ENCODE measurements around the gene MAP3K14. TPM values are rescaled to one million over a fixed set of nuclear protein-coding genes. Genes with fewer than 3 reads are reported as not detected.

MAP3K14 gene
- total RNA-seq, 1 experiment from 2014 or later: 16.4 TPM

DNA sequence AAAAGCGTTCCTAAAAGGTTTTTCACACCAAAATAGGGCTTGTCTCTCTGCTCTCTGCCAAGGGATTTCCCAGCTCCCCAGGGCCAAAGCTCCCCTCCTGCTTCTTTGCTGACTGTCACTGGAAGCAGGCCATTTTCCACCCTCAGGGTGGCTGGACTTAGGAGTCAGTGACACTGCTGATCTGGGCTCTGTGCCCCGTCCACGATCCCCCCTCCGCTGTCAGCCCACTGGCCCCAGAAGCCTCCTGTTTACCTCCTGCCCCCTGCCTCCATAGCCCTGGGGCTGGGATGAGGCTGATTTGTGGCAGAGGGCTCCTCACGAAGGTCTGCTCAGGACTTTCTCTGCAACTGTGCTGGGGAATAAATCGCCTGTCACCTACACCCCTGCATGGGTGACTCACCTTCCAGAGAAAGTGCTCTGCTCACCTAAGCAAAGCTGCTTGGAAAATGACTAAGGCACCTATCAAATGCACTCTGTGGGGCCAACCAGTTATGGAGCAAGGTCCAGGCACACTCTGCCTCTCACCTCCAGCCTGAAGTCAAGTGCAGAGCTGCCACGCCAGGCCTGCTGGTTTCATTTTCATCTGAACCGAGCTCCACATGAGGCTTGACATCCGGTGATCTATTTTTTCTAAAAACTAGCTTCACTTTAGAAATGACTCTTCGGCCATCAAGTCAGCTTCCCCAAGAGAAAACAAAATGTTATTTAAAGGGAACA lies 4.9 kb downstream of the MAP3K14 start:
- no peak overlapping the region for H2AFZ ChIP-seq (ENCODE audit: low read depth, low read length, poor library complexity, severe bottlenecking)
- BruUV-seq (replicated peaks): no TSS peak
- no peaks in the 10 kb centered on the region for H3K9me2 ChIP-seq (ENCODE audit: insufficient read depth)
- POLR2A ChIA-PET: interaction anchor here (0.8 to 1.4 kb wide), 6 partner anchors 17 to 163 kb away, joined by 3 to 5 read pairs (median 4); no protein-coding TSS in a partner anchor
- CTCF ChIA-PET: interaction anchor here (1.0 to 3.2 kb wide), 3 partner anchors 9 to 177 kb away, joined by 3 to 17 read pairs (median 5); partner anchors contain the start of gene ACBD4
- peak overlapping the region; percentile 89 for H3K4me2 ChIP-seq (ENCODE audit: low read length)
- H3K36me3 ChIP-seq (ENCODE audit: control insufficient read depth in 1 of 2, insufficient read depth in 2 of 2, low read length in 2 of 2): peaks cover 0 to 39% of the 10 kb centered on the region in 2 experiments; a peak in 3 of 4 replicates
- H3K9ac ChIP-seq (ENCODE audit: low read length): peak overlapping the region; percentile 93
- peaks cover 98% of the 10 kb centered on the region for H3K79me2 ChIP-seq (ENCODE audit: insufficient read depth, low read length)
- DNase-seq (ENCODE audit: low read depth, low spot score) (peak; percentile 82), ATAC-seq (peak; percentile 70)
- peak overlapping the region; percentile 82 for H3K27ac ChIP-seq (ENCODE audit: low read depth, low read length)
- H3K4me3 ChIP-seq (replicated peaks in 1 of 2; ENCODE audit: low read depth in 1 of 2, low read length in 2 of 2): peak overlapping the region in 1 of 2 experiments; percentile 39; a peak in 3 of 4 replicates
- no peaks in the 10 kb centered on the region for H3K9me3 ChIP-seq (ENCODE audit: control insufficient read depth in 1 of 2, insufficient read depth in 1 of 2, low read depth in 1 of 2, low read length in 2 of 2)
- RAD21 ChIA-PET (ENCODE audit: low non-redundant PET in 1 of 2, low total read pairs in 2 of 2, uncharacterized antibody in 2 of 2, unreplicated experiment in 2 of 2): interaction anchor here in 1 of 2 experiments (1.2 kb wide), 1 partner anchor 28 kb away, joined by 3 read pairs; no protein-coding TSS in a partner anchor
- peaks cover 71 to 87% of the 10 kb centered on the region in 2 experiments for H3K4me1 ChIP-seq (ENCODE audit: control insufficient read depth in 1 of 2, insufficient read depth in 2 of 2, low read length in 2 of 2)
- intact Hi-C loops (cut with micrococcal nuclease): no loop called here
- peaks cover 38% of the 10 kb centered on the region; the same call in 1 of the 2 replicates for H4K20me1 ChIP-seq (ENCODE audit: insufficient read depth)
- H3K27me3 ChIP-seq (ENCODE audit: insufficient read depth, low read length): no peaks in the 10 kb centered on the region
- TF ChIP-seq SIN3A (IDR thresholded peaks at IDR 0.05; ENCODE audit: low read depth) (peak; percentile 36; the same call in 1 of the 2 replicates), SP1 (IDR thresholded peaks at IDR 0.05; ENCODE audit: low read depth) (peak; percentile 69), TCF7L2 (IDR thresholded peaks at IDR 0.05; ENCODE audit: borderline replicate concordance, extremely low read depth, insufficient read depth, insufficient read length) (no peak), FOSL1 (IDR thresholded peaks at IDR 0.05; ENCODE audit: low read depth) (peak; percentile 88), SRF (IDR thresholded peaks at IDR 0.05; ENCODE audit: low read depth) (no peak), CBX3 (IDR thresholded peaks at IDR 0.05; ENCODE audit: low read depth) (peak; percentile 73; the same call in 1 of the 2 replicates), JUND (IDR thresholded peaks at IDR 0.05) (peak; percentile 86), POLR2AphosphoS5 (IDR thresholded peaks at IDR 0.05; ENCODE audit: low read depth, low read length) (0 out of 2 replicates have a peak, but pooled peaks have one; percentile 33), RAD21 (IDR thresholded peaks at IDR 0.05; ENCODE audit: low read depth) (peak; percentile 12; the same call in 1 of the 2 replicates), POLR2A (IDR thresholded peaks at IDR 0.05; ENCODE audit: borderline replicate concordance, extremely low read depth, insufficient read depth, insufficient read length) (no peak), ZNF274 (IDR thresholded peaks at IDR 0.05; ENCODE audit: low read depth, low read length) (no peak)
- TF ChIP-seq, protein P1, sequence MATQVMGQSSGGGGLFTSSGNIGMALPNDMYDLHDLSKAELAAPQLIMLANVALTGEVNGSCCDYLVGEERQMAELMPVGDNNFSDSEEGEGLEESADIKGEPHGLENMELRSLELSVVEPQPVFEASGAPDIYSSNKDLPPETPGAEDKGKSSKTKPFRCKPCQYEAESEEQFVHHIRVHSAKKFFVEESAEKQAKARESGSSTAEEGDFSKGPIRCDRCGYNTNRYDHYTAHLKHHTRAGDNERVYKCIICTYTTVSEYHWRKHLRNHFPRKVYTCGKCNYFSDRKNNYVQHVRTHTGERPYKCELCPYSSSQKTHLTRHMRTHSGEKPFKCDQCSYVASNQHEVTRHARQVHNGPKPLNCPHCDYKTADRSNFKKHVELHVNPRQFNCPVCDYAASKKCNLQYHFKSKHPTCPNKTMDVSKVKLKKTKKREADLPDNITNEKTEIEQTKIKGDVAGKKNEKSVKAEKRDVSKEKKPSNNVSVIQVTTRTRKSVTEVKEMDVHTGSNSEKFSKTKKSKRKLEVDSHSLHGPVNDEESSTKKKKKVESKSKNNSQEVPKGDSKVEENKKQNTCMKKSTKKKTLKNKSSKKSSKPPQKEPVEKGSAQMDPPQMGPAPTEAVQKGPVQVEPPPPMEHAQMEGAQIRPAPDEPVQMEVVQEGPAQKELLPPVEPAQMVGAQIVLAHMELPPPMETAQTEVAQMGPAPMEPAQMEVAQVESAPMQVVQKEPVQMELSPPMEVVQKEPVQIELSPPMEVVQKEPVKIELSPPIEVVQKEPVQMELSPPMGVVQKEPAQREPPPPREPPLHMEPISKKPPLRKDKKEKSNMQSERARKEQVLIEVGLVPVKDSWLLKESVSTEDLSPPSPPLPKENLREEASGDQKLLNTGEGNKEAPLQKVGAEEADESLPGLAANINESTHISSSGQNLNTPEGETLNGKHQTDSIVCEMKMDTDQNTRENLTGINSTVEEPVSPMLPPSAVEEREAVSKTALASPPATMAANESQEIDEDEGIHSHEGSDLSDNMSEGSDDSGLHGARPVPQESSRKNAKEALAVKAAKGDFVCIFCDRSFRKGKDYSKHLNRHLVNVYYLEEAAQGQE (IDR thresholded peaks at IDR 0.05; ENCODE audit: low read depth): no peak
- TF ChIP-seq, protein P2, sequence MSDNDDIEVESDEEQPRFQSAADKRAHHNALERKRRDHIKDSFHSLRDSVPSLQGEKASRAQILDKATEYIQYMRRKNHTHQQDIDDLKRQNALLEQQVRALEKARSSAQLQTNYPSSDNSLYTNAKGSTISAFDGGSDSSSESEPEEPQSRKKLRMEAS (IDR thresholded peaks at IDR 0.05): no peak; the same call in 1 of the 2 replicates
- TF ChIP-seq, protein P3, sequence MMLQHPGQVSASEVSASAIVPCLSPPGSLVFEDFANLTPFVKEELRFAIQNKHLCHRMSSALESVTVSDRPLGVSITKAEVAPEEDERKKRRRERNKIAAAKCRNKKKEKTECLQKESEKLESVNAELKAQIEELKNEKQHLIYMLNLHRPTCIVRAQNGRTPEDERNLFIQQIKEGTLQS (IDR thresholded peaks at IDR 0.05): no peak
- TF ChIP-seq, protein P4, sequence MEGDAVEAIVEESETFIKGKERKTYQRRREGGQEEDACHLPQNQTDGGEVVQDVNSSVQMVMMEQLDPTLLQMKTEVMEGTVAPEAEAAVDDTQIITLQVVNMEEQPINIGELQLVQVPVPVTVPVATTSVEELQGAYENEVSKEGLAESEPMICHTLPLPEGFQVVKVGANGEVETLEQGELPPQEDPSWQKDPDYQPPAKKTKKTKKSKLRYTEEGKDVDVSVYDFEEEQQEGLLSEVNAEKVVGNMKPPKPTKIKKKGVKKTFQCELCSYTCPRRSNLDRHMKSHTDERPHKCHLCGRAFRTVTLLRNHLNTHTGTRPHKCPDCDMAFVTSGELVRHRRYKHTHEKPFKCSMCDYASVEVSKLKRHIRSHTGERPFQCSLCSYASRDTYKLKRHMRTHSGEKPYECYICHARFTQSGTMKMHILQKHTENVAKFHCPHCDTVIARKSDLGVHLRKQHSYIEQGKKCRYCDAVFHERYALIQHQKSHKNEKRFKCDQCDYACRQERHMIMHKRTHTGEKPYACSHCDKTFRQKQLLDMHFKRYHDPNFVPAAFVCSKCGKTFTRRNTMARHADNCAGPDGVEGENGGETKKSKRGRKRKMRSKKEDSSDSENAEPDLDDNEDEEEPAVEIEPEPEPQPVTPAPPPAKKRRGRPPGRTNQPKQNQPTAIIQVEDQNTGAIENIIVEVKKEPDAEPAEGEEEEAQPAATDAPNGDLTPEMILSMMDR (IDR thresholded peaks at IDR 0.05 in 2 of 3, conservative IDR thresholded peaks at IDR 0.05 in 1 of 3; ENCODE audit: borderline replicate concordance in 1 of 3, insufficient read depth in 1 of 3, low read depth in 2 of 3, low read length in 2 of 3): no peak
- TF ChIP-seq, protein P5, sequence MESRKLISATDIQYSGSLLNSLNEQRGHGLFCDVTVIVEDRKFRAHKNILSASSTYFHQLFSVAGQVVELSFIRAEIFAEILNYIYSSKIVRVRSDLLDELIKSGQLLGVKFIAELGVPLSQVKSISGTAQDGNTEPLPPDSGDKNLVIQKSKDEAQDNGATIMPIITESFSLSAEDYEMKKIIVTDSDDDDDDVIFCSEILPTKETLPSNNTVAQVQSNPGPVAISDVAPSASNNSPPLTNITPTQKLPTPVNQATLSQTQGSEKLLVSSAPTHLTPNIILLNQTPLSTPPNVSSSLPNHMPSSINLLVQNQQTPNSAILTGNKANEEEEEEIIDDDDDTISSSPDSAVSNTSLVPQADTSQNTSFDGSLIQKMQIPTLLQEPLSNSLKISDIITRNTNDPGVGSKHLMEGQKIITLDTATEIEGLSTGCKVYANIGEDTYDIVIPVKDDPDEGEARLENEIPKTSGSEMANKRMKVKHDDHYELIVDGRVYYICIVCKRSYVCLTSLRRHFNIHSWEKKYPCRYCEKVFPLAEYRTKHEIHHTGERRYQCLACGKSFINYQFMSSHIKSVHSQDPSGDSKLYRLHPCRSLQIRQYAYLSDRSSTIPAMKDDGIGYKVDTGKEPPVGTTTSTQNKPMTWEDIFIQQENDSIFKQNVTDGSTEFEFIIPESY (IDR thresholded peaks at IDR 0.05; ENCODE audit: extremely low read depth, insufficient replicate concordance, low read length): no peak

Measured in HCT116 (cell line).